Hematopoietic multipotent progenitor cell treated with erythropoietin and hydrocortisone succinate and interleukin-3 and kit ligand, for 4 days (in vitro differentiated cells): ENCODE measurements around the gene SBF1.

Source experiments
- DNase-seq: peaks from one replicate; pipeline ENCODE4 v3.0.0-alpha.2; 2015

SBF1 gene

DNA sequence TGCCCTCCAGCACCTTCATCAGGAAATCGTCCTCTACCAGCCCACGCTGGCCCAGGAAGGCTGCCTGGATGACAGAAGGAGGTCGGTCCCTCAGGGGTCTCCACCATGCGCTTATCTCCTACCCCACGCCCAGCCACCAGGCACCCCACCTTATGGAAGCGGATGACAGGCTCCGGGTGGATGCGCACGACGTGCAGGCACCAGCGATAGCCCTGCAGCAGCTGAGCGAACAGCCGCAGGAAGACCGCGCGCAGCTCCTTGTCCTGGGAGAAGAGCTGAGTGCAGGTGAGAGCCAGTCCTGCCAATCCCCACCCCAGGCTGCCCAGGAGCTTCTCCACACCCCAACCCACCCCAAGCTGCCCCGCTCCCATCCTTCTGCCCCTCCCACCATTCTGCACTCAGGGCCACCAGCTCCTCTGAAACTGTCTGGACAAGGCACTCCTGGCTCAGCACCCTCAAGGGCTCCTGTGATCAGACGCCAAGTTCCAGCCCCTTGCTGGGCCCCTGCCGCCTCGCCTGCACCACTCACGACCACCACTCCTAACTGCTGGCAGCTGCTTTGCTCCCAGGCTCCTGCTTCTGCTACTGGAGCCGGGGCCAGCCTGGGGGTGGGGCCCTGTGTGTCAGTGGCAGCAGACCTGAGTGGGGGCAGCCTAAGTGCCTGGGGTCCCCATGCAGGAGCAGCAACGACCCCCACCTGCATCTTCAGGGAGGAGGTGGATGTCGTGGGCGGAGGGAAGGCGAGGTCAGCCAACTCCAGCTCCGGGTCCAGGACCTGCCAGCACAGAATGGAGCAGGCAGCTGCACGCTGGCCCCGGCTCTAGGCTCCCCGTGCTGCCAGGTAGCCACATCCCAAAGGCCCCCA lies 9.5 kb downstream of the SBF1 start:
- DNase-seq = no peak

DNA sequence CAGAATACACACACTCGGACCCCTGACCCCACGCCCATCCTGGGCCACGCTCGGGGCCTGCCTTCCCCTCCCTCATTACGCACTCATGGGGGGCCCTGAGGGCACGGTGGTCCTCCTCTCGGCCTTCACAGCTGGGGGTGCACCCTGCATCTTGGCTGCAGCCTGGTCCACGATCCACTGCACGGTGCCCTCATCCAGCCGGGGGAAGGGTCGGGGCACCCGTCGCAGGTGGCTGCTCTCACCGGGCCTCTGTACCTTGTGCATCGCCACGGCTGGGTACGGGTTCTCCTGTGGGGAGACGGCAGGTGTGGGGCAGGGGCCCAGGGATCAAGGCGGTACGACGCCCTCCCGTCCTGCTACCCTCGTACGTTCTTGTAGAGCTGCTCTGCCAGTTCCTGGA lies 10.4 kb downstream of the SBF1 start:
- no peak for DNase-seq

- DNase-seq = no peak
Observed at GRCh38 chr22:50463188-50463900, 11.5 kb downstream of the SBF1 start.

DNA sequence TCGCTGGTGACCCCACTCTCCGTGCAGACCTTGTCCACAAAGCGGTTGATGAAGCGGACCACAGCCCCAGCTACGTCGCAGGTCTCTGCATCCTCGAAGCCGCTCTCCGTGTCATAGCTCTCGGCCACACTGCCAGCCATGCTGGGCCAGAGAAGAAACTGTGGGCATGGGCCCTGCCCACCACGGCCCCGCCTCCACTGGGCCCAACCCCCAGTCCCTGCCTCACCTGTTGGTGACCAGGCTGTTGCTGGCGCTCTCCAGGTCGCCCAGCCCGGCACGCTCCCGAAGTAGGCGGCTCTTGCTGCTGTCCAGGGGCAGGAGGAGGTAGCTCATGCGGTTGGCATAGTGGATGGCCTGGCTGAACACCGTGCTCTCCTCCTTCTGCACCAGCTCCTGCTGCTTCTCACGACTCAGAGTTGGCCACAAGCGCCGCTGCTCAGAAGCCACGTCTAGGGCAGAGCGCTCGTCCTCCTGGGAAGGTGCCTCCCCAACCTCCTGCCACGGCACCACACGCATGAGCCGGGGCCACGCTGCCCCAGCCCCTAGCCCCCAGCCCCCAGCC lies 12.8 kb downstream of the SBF1 start:
- no peak for DNase-seq

- no peak for DNase-seq
Observed at GRCh38 chr22:50461536-50461935, 13.3 kb downstream of the SBF1 start.

GRCh38 chr22:50460938-50461337 lies 13.9 kb downstream of the SBF1 start:
- no peak for DNase-seq

- peak; percentile 38 for DNase-seq
Observed at GRCh38 chr22:50459496-50460140, 15.2 kb downstream of the SBF1 start.

DNA sequence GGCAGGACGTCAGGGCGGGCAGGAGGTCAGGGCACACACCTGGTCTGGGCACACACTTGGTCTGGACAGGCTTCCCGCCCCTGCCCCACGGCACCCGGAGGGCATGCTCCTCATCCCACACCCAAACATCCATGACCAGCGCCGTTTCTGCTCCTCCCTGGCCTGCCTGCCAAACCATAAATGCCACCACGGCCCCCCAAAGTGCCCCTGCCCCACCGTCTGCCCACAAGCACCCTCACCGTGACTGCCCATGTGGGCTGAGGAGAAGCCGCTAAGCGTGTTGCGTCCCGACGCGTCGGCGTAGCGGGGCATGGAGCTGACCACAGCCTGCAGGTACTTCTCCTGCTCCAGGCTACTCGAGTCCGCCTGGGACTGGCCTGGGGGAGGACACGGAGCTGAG lies 15.8 kb downstream of the SBF1 start:
- no peak for DNase-seq

GRCh38 chr22:50456466-50457234 lies 18.2 kb downstream of the SBF1 start:
- peak; percentile 33 for DNase-seq

DNA sequence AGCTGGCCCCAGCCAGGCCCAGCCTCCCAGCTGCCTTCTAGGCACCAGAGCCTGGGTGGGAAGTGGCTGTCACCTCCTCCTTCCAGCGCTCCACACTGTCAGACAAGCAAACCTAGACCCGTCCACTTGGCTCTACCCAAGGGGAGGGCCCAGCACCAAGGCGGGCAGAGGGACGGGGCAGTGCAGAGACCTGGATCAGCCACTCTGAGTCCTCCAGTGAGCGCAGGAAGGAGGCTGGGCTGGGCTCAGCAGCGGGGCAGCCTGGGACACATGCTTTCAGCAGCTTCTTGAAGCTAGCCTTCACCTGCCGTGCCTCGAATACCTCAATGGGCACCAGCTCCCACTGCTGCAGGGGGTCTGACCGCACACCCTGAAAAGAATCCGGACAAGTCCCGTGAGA lies 18.8 kb downstream of the SBF1 start:
- DNase-seq = no peak

DNA sequence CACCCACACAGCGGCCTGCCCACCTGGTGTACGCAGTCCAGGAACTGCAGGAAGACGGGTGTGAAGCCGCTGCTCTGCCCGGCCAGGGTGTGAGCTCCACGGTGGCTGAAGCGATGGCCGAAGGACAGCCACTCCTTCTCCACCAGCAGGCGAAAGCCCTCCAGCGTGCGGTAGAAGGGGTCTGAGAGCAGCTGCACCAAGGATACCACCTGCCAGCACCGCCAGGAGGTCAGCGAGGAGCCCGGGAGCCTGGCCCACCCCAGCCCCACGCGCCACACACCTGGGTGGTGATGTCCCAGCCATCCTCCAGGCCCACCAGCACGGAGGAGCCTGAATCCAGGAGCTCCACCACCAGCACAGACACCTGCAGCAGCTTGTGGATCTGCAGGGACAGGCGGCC lies 19.6 kb downstream of the SBF1 start:
- DNase-seq = no peak

GRCh38 chr22:50454556-50455075 lies 20.2 kb downstream of the SBF1 start:
- no peak for DNase-seq

- no peak for DNase-seq
Observed at GRCh38 chr22:50452649-50453048, 22.2 kb downstream of the SBF1 start.

- no peak for DNase-seq
Observed at GRCh38 chr22:50447576-50448551, 27.0 kb downstream of the SBF1 start.

- DNase-seq = no peak
Observed at GRCh38 chr22:50446708-50447575, 27.9 kb downstream of the SBF1 start.

GRCh38 chr22:50445880-50446707 lies 28.7 kb downstream of the SBF1 start:
- DNase-seq = no peak

- DNase-seq = peak; percentile 56
Observed at GRCh38 chr22:50445071-50445879, 29.6 kb downstream of the SBF1 start.

GRCh38 chr22:50444663-50445062 lies 30.2 kb downstream of the SBF1 start:
- no peak for DNase-seq
